PC-3 (cell line): ENCODE measurements around the gene SUGCT. TPM values are rescaled to one million over a fixed set of nuclear protein-coding genes. Genes with fewer than 3 reads are reported as not detected.
A peak's percentile ranks its signal among the peaks of the same experiment; 100 is the strongest.

ENCODE experiments used
- ATAC-seq: fragments of 200-7000 bp; cut with Tn5 transposase; 2 replicates; pipeline ENCODE4 v1.9.1; 2020; ENCODE audit warnings: mild to moderate bottlenecking, moderate library complexity
- BruUV-seq: library from RNA; stranded (reverse); fragments of 400-500 nt; replicated peaks from 2 replicates; lab custom pipeline; 2021; lab: Mats Ljungman, UMichigan
- CTCF ChIA-PET: fragments of 300-600 bp; sonication (Branson Sonifier 250); formaldehyde crosslinking; loops from one replicate; lab custom pipeline; 2022; ENCODE audit warnings: antibody characterized with exemption; lab: Charles Lee
- POLR2A ChIA-PET: fragments of 300-600 bp; sonication (Branson Sonifier 250); formaldehyde crosslinking; loops from one replicate; lab custom pipeline; 2022; ENCODE audit warnings: antibody characterized with exemption; ENCODE audit not compliant: unreplicated experiment; lab: Charles Lee
- DNase-seq: peaks from one replicate; pipeline ENCODE4 v3.0.0-alpha.2; 2015
- H2AFZ ChIP-seq: fragments of 300-600 bp; sonication (generic); 2 replicates; pipeline ENCODE4 v1.6.0; 2016; ENCODE audit warnings: antibody characterized with exemption, low read length
- H3F3A ChIP-seq: fragments of 300-600 bp; sonication (generic); one replicate; pipeline ENCODE4 v1.6.0; 2017; ENCODE audit warnings: antibody characterized with exemption, low read length, control low read depth, mild to moderate bottlenecking; ENCODE audit not compliant: unreplicated experiment
- H3K27ac ChIP-seq: fragments of 300-600 bp; sonication (generic); 2 replicates; pipeline ENCODE4 v1.5.1; 2016; ENCODE audit warnings: mild to moderate bottlenecking, low read length
- H3K27me3 ChIP-seq: fragments of 300-600 bp; sonication (generic); 2 replicates; pipeline ENCODE4 v1.6.1; 2016; ENCODE audit warnings: low read length, mixed read lengths
- H3K36me3 ChIP-seq: fragments of 300-600 bp; sonication (generic); 2 replicates; pipeline ENCODE4 v1.6.1; 2016; ENCODE audit warnings: low read depth, mixed run types, low read length, mixed read lengths
- H3K4me1 ChIP-seq: fragments of 300-600 bp; sonication (generic); 2 replicates; pipeline ENCODE4 v1.5.1; 2016; ENCODE audit warnings: low read length; ENCODE audit not compliant: insufficient read depth
- H3K4me2 ChIP-seq: fragments of 300-600 bp; sonication (generic); 2 replicates; pipeline ENCODE4 v1.6.0; 2016; ENCODE audit warnings: low read length
- H3K4me3 ChIP-seq: fragments of 300-600 bp; sonication (generic); 2 replicates; pipeline ENCODE4 v1.5.1; 2016; ENCODE audit warnings: mild to moderate bottlenecking, low read length, mixed read lengths
- H3K79me2 ChIP-seq: fragments of 300-600 bp; sonication (generic); 2 replicates; pipeline ENCODE4 v1.6.1; 2017; ENCODE audit warnings: low read length, mixed read lengths
- H3K9ac ChIP-seq: fragments of 300-600 bp; sonication (generic); 2 replicates; pipeline ENCODE4 v1.6.0; 2016; ENCODE audit warnings: mild to moderate bottlenecking, low read length
- H3K9me2 ChIP-seq: fragments of 300-600 bp; sonication (generic); replicated peaks from 2 replicates; pipeline ENCODE4 v1.6.1; 2016; ENCODE audit warnings: mixed run types, low read length, mixed read lengths
- H3K9me3 ChIP-seq: fragments of 300-600 bp; sonication (generic); 2 replicates; pipeline ENCODE4 v1.6.1; 2016; ENCODE audit warnings: low read length, mixed read lengths
- H4K20me1 ChIP-seq: fragments of 300-600 bp; sonication (generic); 2 replicates; pipeline ENCODE4 v1.6.1; 2016; ENCODE audit warnings: low read length, mixed read lengths
- EZH2 ChIP-seq: fragments of 300-600 bp; sonication (generic); IDR thresholded peaks from one replicate; pipeline ENCODE4 v1.6.1; 2017; ENCODE audit warnings: antibody characterized with exemption, mild to moderate bottlenecking, low read length; ENCODE audit not compliant: unreplicated experiment
- EZH2phosphoT487 ChIP-seq: fragments of 300-600 bp; sonication (generic); IDR thresholded peaks from 2 replicates; pipeline ENCODE4 v1.6.1; 2018; ENCODE audit warnings: mild to moderate bottlenecking, antibody characterized with exemption, low read length, borderline replicate concordance
- intact Hi-C: fragments of 100-400 bp; cut with micrococcal nuclease; formaldehyde crosslinking; loops from 2 replicates; pipeline ENCODE4 v1.9.0; 2023
- total RNA-seq: library from RNA; depleted of rRNA; stranded (reverse); fragments of >200 nt; gene quantifications from 2 replicates; pipeline ENCODE4 v1.2.3, GENCODE V29; 2014
- TF ChIP-seq, protein P1 (sequence below): fragments of 300-600 bp; sonication (generic); conservative IDR thresholded peaks from 2 replicates; pipeline ENCODE4 v1.5.1; 2017; ENCODE audit warnings: antibody characterized with exemption, low read depth, mild to moderate bottlenecking, low read length

Gene SUGCT
- total RNA-seq, 1 experiment from 2014 or later, result 2.9 TPM

GRCh38 chr7:40887099-40887498 lies 752.3 kb downstream of the SUGCT start:
- CTCF ChIA-PET, result no interaction called here
- no peaks in the 10 kb centered on the region for H3K36me3 ChIP-seq
- H3F3A ChIP-seq, result no peaks in the 10 kb centered on the region
- TF ChIP-seq EZH2phosphoT487 (no peak), EZH2 (no peak)
- TF ChIP-seq, protein P1, sequence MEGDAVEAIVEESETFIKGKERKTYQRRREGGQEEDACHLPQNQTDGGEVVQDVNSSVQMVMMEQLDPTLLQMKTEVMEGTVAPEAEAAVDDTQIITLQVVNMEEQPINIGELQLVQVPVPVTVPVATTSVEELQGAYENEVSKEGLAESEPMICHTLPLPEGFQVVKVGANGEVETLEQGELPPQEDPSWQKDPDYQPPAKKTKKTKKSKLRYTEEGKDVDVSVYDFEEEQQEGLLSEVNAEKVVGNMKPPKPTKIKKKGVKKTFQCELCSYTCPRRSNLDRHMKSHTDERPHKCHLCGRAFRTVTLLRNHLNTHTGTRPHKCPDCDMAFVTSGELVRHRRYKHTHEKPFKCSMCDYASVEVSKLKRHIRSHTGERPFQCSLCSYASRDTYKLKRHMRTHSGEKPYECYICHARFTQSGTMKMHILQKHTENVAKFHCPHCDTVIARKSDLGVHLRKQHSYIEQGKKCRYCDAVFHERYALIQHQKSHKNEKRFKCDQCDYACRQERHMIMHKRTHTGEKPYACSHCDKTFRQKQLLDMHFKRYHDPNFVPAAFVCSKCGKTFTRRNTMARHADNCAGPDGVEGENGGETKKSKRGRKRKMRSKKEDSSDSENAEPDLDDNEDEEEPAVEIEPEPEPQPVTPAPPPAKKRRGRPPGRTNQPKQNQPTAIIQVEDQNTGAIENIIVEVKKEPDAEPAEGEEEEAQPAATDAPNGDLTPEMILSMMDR, result no peak
- peak; percentile 88 for ATAC-seq
- no peaks in the 10 kb centered on the region for H3K9me2 ChIP-seq
- peak; percentile 60 for DNase-seq
- H3K4me2 ChIP-seq, result no peak overlapping the region
- intact Hi-C loops, result no loop called here
- POLR2A ChIA-PET, result interaction anchor here (0.6 kb wide), 1 partner anchor 93 kb away, joined by 3 read pairs; no protein-coding TSS in a partner anchor
- 0 out of 2 replicates have a peak, but pooled peaks cover 4% of the 10 kb centered on the region for H3K9me3 ChIP-seq
- H4K20me1 ChIP-seq, result no peaks in the 10 kb centered on the region
- H3K27me3 ChIP-seq, result no peaks in the 10 kb centered on the region
- H3K79me2 ChIP-seq, result no peaks in the 10 kb centered on the region
- no TSS peak for BruUV-seq
- H3K9ac ChIP-seq, result no peak overlapping the region
- no peak overlapping the region for H3K4me3 ChIP-seq
- no peak overlapping the region for H3K27ac ChIP-seq
- H3K4me1 ChIP-seq, result peaks cover 10% of the 10 kb centered on the region
- no peak overlapping the region for H2AFZ ChIP-seq

GRCh38 chr7:40888499-40888898 lies 753.7 kb downstream of the SUGCT start:
- ATAC-seq, result no peak
- H3K27ac ChIP-seq, result no peak overlapping the region
- TF ChIP-seq, protein P1, result no peak
- TF ChIP-seq EZH2phosphoT487, result no peak
- no peak for TF ChIP-seq EZH2
- no peaks in the 10 kb centered on the region for H3K27me3 ChIP-seq
- ChIA-PET POLR2A (no interaction called here), CTCF (no interaction called here)
- no peaks in the 10 kb centered on the region for H4K20me1 ChIP-seq
- no peak for DNase-seq
- H2AFZ ChIP-seq, result no peak overlapping the region
- H3K4me3 ChIP-seq, result no peak overlapping the region
- H3K36me3 ChIP-seq, result no peaks in the 10 kb centered on the region
- H3K4me2 ChIP-seq, result no peak overlapping the region
- no peaks in the 10 kb centered on the region for H3K9me2 ChIP-seq
- 0 out of 2 replicates have a peak, but pooled peaks cover 4% of the 10 kb centered on the region for H3K9me3 ChIP-seq
- no TSS peak for BruUV-seq
- H3F3A ChIP-seq, result no peaks in the 10 kb centered on the region
- intact Hi-C loops, result no loop called here
- H3K79me2 ChIP-seq, result no peaks in the 10 kb centered on the region
- H3K9ac ChIP-seq, result no peak overlapping the region
- H3K4me1 ChIP-seq, result peaks cover 10% of the 10 kb centered on the region

- CTCF ChIA-PET, result no interaction called here
- H3K79me2 ChIP-seq, result no peaks in the 10 kb centered on the region
- no peaks in the 10 kb centered on the region for H3K36me3 ChIP-seq
- ATAC-seq, result no peak
- POLR2A ChIA-PET, result no interaction called here
- no peaks in the 10 kb centered on the region for H3F3A ChIP-seq
- H3K9me3 ChIP-seq, result 0 out of 2 replicates have a peak, but pooled peaks cover 4% of the 10 kb centered on the region
- no peaks in the 10 kb centered on the region for H4K20me1 ChIP-seq
- no peak for DNase-seq
- no peak overlapping the region for H3K4me2 ChIP-seq
- no TSS peak for BruUV-seq
- H3K27me3 ChIP-seq, result no peaks in the 10 kb centered on the region
- no peak overlapping the region for H3K9ac ChIP-seq
- no peaks in the 10 kb centered on the region for H3K9me2 ChIP-seq
- intact Hi-C loops, result no loop called here
- no peak for TF ChIP-seq EZH2
- H3K4me3 ChIP-seq, result no peak overlapping the region
- no peak overlapping the region for H2AFZ ChIP-seq
- no peak overlapping the region for H3K27ac ChIP-seq
- H3K4me1 ChIP-seq, result peaks cover 10% of the 10 kb centered on the region
Observed at GRCh38 chr7:40889099-40889498, 754.3 kb downstream of the SUGCT start.
